GM12864 (cell line): ENCODE measurements around the gene HADHA.

ENCODE experiments used
- DNase-seq: peaks from one replicate; pipeline ENCODE4 v3.0.0-alpha.2; 2011; ENCODE audit warnings: low read depth
- H3K4me3 ChIP-seq: 2 replicates; pipeline ENCODE4 v1.5.1; 2011; ENCODE audit warnings: mild to moderate bottlenecking, low read depth, low read length, control low read depth
- TF ChIP-seq, protein P1 (sequence below): IDR thresholded peaks from 2 replicates; pipeline ENCODE4 v1.5.1; 2011; ENCODE audit warnings: low read depth, mild to moderate bottlenecking, moderate library complexity, low read length, control low read depth, inconsistent platforms; ENCODE audit errors: missing control alignments

The HADHA gene

DNA sequence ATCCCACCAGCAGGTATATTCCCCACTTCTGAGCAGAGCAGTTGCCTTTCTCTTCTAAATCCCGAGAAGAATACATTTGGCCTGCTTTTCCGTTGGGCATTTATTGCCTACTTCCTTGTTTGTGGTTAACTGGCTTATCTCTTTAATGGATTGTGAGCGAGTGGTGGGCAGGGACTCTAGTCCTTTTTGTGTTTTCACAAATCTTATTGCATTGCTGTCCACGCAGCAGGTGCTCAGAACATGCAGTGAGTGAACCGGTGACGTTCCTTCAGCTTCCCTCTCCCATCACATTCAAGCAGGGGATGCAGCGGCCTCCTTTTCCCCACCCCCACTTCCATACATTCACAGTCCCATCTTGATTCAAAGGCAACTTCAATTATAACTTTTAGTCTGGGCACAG lies 100.4 kb downstream of the HADHA start:
- H3K4me3 ChIP-seq: no peak overlapping the region
- TF ChIP-seq, protein P1, sequence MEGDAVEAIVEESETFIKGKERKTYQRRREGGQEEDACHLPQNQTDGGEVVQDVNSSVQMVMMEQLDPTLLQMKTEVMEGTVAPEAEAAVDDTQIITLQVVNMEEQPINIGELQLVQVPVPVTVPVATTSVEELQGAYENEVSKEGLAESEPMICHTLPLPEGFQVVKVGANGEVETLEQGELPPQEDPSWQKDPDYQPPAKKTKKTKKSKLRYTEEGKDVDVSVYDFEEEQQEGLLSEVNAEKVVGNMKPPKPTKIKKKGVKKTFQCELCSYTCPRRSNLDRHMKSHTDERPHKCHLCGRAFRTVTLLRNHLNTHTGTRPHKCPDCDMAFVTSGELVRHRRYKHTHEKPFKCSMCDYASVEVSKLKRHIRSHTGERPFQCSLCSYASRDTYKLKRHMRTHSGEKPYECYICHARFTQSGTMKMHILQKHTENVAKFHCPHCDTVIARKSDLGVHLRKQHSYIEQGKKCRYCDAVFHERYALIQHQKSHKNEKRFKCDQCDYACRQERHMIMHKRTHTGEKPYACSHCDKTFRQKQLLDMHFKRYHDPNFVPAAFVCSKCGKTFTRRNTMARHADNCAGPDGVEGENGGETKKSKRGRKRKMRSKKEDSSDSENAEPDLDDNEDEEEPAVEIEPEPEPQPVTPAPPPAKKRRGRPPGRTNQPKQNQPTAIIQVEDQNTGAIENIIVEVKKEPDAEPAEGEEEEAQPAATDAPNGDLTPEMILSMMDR: no peak
- DNase-seq: no peak

DNA sequence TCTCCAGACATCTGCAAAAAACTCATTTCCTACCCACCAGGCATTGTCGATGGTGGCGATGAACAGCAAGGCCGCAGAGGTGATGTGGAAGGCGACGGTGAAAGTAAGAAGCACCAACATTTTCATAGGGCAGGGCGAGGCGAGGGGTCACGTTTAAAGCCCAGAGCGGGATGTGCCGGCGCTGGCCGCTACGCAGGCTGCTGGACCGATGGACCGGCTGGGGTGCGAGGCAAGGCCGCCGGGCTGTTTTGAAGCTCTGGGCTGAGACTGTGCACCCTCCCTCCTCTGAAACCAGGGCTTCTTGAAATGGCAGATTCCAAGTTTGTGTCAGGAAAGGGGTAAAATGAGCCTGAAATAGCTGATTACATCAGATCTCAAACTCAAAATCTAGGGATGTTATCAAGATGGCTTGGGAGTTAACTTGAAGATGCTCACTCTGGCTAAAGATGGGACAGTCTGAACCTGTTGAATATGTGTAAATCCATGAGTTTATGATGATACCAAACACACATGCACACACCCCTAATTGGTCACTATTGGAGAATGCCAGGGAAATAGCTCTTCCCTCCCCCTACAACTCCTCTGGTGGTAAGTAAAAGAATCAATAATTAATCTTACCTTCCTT lies 103.2 kb downstream of the HADHA start:
- TF ChIP-seq, protein P1: no peak
- no peak for DNase-seq
- no peak overlapping the region for H3K4me3 ChIP-seq
